WI38 (cell line): ENCODE data around the gene MPC2.

Experiments
- H3K4me3 ChIP-seq: 2 replicates; pipeline ENCODE4 v1.5.1; 2011; ENCODE audit warnings: low read depth, mild to moderate bottlenecking, control low read depth, low read length
- TF ChIP-seq, protein P1 (sequence below): IDR thresholded peaks from 2 replicates; pipeline ENCODE4 v1.5.1; 2012; ENCODE audit warnings: low read depth, mild to moderate bottlenecking, control low read depth, low read length

The MPC2 gene

DNA sequence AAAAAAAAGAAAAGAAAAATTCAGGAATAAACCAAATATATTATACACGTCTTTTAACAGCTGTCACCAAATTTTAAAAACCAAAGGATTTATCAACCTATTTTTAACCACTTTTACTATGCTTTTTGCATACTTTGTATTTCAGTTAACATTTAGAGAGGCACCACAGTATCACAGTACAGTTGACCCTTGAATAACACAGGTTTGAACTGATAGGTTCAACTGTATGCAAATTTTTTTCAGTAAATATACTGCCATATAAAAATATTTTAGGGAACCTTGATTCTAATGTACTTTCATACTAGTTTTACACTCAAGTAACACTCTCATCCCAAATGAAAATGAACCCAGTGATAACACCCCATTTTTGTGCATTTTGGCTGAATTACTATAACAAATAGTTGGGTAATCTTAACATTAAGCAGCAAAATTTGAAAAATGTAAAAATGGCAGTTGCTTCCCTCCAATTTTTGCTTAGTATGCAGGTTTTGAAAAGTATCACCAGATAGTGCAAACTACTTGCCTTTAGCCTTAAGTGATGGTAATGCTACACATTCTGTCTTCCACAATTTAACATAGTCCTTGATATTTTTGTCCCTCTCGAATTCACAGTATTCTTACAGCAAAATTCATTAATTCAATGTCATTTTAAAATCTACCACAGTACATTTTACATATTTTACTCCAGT lies 12.2 kb downstream of the MPC2 start:
- no peak overlapping the region for H3K4me3 ChIP-seq
- TF ChIP-seq, protein P1, sequence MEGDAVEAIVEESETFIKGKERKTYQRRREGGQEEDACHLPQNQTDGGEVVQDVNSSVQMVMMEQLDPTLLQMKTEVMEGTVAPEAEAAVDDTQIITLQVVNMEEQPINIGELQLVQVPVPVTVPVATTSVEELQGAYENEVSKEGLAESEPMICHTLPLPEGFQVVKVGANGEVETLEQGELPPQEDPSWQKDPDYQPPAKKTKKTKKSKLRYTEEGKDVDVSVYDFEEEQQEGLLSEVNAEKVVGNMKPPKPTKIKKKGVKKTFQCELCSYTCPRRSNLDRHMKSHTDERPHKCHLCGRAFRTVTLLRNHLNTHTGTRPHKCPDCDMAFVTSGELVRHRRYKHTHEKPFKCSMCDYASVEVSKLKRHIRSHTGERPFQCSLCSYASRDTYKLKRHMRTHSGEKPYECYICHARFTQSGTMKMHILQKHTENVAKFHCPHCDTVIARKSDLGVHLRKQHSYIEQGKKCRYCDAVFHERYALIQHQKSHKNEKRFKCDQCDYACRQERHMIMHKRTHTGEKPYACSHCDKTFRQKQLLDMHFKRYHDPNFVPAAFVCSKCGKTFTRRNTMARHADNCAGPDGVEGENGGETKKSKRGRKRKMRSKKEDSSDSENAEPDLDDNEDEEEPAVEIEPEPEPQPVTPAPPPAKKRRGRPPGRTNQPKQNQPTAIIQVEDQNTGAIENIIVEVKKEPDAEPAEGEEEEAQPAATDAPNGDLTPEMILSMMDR = no peak

DNA sequence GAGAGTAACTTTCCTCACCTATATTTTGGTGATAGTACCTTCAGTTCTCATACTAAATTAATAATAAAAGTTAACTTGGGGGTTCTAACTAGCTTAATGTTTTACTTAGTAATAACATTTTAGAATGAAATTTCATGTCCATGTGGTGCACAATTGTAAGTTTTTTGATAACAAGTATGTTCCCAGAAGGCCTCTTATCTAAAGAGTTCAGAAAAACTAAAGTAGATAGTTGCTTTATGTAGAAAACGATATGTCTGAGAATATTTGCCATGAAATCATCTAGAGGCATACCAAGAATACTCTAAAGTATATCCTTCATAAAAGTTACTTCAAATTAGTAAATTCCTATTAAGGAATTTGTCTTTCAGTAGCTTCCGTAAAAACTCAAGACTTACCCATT lies 12.8 kb downstream of the MPC2 start:
- TF ChIP-seq, protein P1 = no peak
- no peak overlapping the region for H3K4me3 ChIP-seq

DNA sequence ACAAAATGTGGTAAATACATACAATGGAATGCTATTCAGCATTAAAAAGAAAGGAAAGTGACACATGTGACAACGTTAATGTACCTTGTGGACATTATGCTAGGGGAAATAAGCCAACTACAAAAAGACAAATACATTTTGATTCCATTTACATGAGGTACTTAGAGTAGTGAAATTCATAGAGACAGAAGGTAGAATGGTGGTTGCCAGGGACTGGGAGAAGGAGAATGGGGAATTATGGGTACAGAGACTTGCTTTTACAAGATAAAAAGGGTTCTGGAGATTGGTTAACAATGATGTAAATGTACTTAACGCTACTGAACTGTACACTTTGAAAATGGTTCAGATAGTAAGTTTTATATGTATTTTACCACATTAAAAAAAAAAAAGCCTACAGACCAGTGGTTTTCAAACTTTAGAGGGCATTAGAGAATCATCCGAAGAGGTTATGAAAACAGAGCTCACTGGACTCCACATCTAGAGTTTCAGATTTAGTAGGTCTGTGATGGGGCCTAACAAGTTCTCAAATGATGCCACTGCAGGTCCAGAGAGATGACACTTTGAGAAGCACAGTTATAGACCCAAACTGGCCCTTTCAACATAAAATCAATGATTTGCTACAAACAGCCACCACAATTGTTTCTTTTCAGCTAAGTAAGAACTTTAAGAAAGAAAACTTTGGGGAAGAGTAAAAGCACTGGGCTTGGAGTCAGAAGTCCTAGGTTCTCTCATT lies 13.4 kb downstream of the MPC2 start:
- no peak overlapping the region for H3K4me3 ChIP-seq
- TF ChIP-seq, protein P1 = no peak

DNA sequence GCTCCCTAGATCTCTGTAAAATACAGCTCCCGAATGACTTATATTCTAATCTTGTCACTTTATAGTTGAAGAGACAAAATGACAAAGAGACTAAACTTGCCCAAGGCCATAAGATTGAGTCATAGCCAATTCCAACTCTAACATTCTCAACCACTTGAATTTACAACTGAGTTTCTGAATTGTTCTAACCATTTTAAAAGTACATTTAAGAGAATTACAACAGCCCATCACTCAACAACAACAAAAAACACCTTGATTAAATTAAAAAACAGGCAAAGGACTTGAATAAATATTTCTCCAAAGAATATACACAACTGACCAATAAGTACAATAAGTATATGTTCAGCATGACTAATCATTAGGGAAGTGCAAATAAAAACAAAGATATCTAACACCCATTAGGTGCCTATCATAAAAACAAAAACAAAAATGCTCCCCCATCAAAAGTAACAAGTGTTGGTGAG lies 14.2 kb downstream of the MPC2 start:
- H3K4me3 ChIP-seq = no peak overlapping the region
- TF ChIP-seq, protein P1 = no peak

DNA sequence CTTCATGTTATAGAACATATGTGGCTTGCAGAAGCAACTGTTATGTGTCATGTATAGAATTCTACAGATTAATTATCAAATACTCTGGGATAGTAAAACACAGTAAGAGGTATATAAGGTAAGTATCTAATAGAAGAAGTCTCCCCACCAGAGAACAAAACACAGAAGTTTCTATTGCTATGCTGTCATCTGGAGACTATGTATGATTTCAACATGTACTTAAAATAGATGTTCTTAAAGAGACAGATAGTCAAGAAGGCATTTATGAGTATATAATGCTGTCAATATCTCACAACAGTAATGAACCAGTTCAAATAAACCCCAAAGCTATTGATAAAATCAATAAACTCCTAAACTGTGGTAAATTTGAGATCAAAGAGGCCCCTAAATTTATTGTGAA lies 14.8 kb downstream of the MPC2 start:
- no peak overlapping the region for H3K4me3 ChIP-seq
- TF ChIP-seq, protein P1 = no peak

DNA sequence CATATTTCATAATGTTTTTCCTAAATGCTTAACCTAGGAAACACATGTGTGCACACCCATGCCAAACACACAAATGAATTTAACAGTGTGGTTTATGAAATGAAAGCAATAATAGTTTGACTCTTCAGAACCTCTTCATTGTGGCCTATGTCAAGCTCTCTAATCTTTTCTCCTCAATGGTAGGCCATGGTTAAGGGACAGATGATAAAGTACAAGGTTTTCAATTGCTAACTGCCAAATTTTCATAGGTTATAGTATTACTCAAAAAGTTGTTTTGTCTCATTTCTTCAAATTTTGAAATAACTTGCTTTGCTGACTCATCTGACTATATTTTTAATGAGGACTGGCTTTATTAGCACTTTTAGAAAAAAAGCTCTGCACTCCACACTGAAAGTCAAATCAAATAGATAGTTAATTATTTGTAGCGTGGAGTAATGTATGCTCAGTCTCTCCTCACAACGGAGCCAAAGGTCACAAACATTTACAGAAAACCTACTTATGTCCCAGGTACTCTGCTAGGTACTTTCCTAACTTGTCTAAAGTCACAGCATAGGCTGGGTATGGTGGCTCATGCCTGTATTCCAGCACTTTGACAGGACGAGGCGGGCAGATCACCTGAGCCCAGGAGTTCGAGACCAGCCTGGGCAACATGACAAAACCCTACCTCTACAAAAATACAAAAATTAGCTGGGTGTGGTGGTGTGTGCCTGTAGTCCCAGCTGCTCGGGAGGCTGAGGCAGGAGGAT lies 19.9 kb downstream of the MPC2 start:
- no peak overlapping the region for H3K4me3 ChIP-seq
- TF ChIP-seq, protein P1 = no peak
